Skeletal muscle tissue (tissue), 4 donors: ENCODE results near the gene PRKD2. TPM values are rescaled to one million over a fixed set of nuclear protein-coding genes. Genes with fewer than 3 reads are reported as not detected.

Experiments
- H3K27ac ChIP-seq: one replicate; pipeline ENCODE4 v1.7.0; 2013; ENCODE audit warnings: mild to moderate bottlenecking, low read depth, low read length, inconsistent platforms
- H3K27me3 ChIP-seq, 3 donors: one replicate each; pipeline ENCODE4 v1.7.0; 2013; ENCODE audit warnings: low read length in 3 of 3; ENCODE audit not compliant: control insufficient read depth in 3 of 3, insufficient read depth in 3 of 3
- H3K36me3 ChIP-seq, 3 donors: one replicate each; pipeline ENCODE4 v1.7.0; 2013; ENCODE audit warnings: low read length in 3 of 3; ENCODE audit not compliant: control insufficient read depth in 3 of 3, insufficient read depth in 3 of 3
- H3K4me1 ChIP-seq, 3 donors: one replicate each; pipeline ENCODE4 v1.7.0; 2013; ENCODE audit warnings: low read length in 3 of 3, mild to moderate bottlenecking in 3 of 3; ENCODE audit not compliant: control insufficient read depth in 3 of 3, insufficient read depth in 3 of 3
- H3K4me3 ChIP-seq, 3 donors: one replicate each; pipeline ENCODE4 v1.7.0; 2013; ENCODE audit warnings: low read length in 3 of 3
- H3K9ac ChIP-seq, 3 donors: one replicate each; pipeline ENCODE4 v1.7.0; 2013; ENCODE audit warnings: low read length in 3 of 3, mild to moderate bottlenecking in 3 of 3, moderate library complexity in 2 of 3, low read depth in 1 of 3
- H3K9me3 ChIP-seq, 3 donors: one replicate each; pipeline ENCODE4 v1.7.0; 2013; ENCODE audit warnings: low read length in 3 of 3; ENCODE audit not compliant: control insufficient read depth in 3 of 3
- total RNA-seq: library from RNA; depleted of rRNA; stranded (reverse); fragments of >200 nt; gene quantifications from one replicate; pipeline ENCODE4 v1.2.3, GENCODE V29; 2014
- donor health status: Osteomylitis.

Gene PRKD2
- total RNA-seq, 1 donor from 2014 or later, result 13.6 TPM

- no peak overlapping the region for H3K4me3 ChIP-seq
- H3K9ac ChIP-seq, result no peak overlapping the region
- H3K4me1 ChIP-seq, result peaks cover 19 to 31% (median 21%) of the 10 kb centered on the region in 3 donors
- peaks cover 68 to 72% (median 69%) of the 10 kb centered on the region in 3 donors for H3K36me3 ChIP-seq
- H3K27ac ChIP-seq, result no peak overlapping the region
- no peaks in the 10 kb centered on the region for H3K9me3 ChIP-seq
- no peaks in the 10 kb centered on the region for H3K27me3 ChIP-seq
Measured at GRCh38 chr19:46731584-46731983, 14.7 kb upstream of the PRKD2 start.

GRCh38 chr19:46731007-46731501, 14.1 kb upstream of the PRKD2 start:
- H3K4me1 ChIP-seq, result peaks cover 19 to 33% (median 24%) of the 10 kb centered on the region in 3 donors
- no peak overlapping the region for H3K9ac ChIP-seq
- H3K4me3 ChIP-seq, result no peak overlapping the region
- no peaks in the 10 kb centered on the region for H3K9me3 ChIP-seq
- H3K36me3 ChIP-seq, result peaks cover 71 to 75% (median 73%) of the 10 kb centered on the region in 3 donors
- H3K27me3 ChIP-seq, result no peaks in the 10 kb centered on the region
- no peak overlapping the region for H3K27ac ChIP-seq

GRCh38 chr19:46730595-46730994, 13.7 kb upstream of the PRKD2 start:
- peaks cover 76 to 80% (median 77%) of the 10 kb centered on the region in 3 donors for H3K36me3 ChIP-seq
- no peak overlapping the region for H3K4me3 ChIP-seq
- no peaks in the 10 kb centered on the region for H3K27me3 ChIP-seq
- H3K27ac ChIP-seq, result no peak overlapping the region
- peaks cover 20 to 33% (median 24%) of the 10 kb centered on the region in 3 donors for H3K4me1 ChIP-seq
- no peaks in the 10 kb centered on the region for H3K9me3 ChIP-seq
- H3K9ac ChIP-seq, result no peak overlapping the region

- Histone ChIP-seq H3K4me1 (peaks cover 20 to 33% (median 24%) of the 10 kb centered on the region in 3 donors), H3K4me3 (no peak overlapping the region), H3K27ac (no peak overlapping the region), H3K27me3 (no peaks in the 10 kb centered on the region), H3K9ac (no peak overlapping the region), H3K36me3 (peaks cover 80 to 83% (median 81%) of the 10 kb centered on the region in 3 donors), H3K9me3 (no peaks in the 10 kb centered on the region)
Measured at GRCh38 chr19:46730187-46730586, 13.3 kb upstream of the PRKD2 start.

GRCh38 chr19:46729696-46730095, 12.8 kb upstream of the PRKD2 start:
- Histone ChIP-seq H3K4me3 (no peak overlapping the region), H3K27ac (no peak overlapping the region), H3K9ac (no peak overlapping the region), H3K27me3 (no peaks in the 10 kb centered on the region), H3K9me3 (no peaks in the 10 kb centered on the region), H3K36me3 (peaks cover 85 to 87% (median 85%) of the 10 kb centered on the region in 3 donors), H3K4me1 (peaks cover 20 to 33% (median 24%) of the 10 kb centered on the region in 3 donors)

GRCh38 chr19:46728693-46729339, 11.9 kb upstream of the PRKD2 start:
- Histone ChIP-seq H3K36me3 (peaks cover 86 to 87% (median 87%) of the 10 kb centered on the region in 3 donors), H3K27ac (peak overlapping the region; percentile 51), H3K9me3 (no peaks in the 10 kb centered on the region), H3K9ac (peak overlapping the region in 1 of 3 donors; percentile 25), H3K4me3 (no peak overlapping the region), H3K4me1 (peaks cover 20 to 33% (median 24%) of the 10 kb centered on the region in 3 donors), H3K27me3 (no peaks in the 10 kb centered on the region)

- Histone ChIP-seq H3K27ac (peak overlapping the region; percentile 51), H3K36me3 (peaks cover 85 to 88% (median 88%) of the 10 kb centered on the region in 3 donors), H3K9ac (no peak overlapping the region), H3K4me3 (no peak overlapping the region), H3K27me3 (no peaks in the 10 kb centered on the region), H3K4me1 (peaks cover 20 to 34% (median 24%) of the 10 kb centered on the region in 3 donors), H3K9me3 (no peaks in the 10 kb centered on the region)
Measured at GRCh38 chr19:46728208-46728607, 11.3 kb upstream of the PRKD2 start.

- H3K27me3 ChIP-seq, result no peaks in the 10 kb centered on the region
- H3K9me3 ChIP-seq, result no peaks in the 10 kb centered on the region
- H3K27ac ChIP-seq, result no peak overlapping the region
- peaks cover 18 to 38% (median 24%) of the 10 kb centered on the region in 3 donors for H3K4me1 ChIP-seq
- peaks cover 84 to 88% (median 88%) of the 10 kb centered on the region in 3 donors for H3K36me3 ChIP-seq
- H3K4me3 ChIP-seq, result no peak overlapping the region
- no peak overlapping the region for H3K9ac ChIP-seq
Measured at GRCh38 chr19:46727757-46728156, 10.8 kb upstream of the PRKD2 start.

GRCh38 chr19:46726971-46727501, 10.1 kb upstream of the PRKD2 start:
- no peak overlapping the region for H3K9ac ChIP-seq
- H3K27ac ChIP-seq, result no peak overlapping the region

GRCh38 chr19:46726551-46726950, 9.6 kb upstream of the PRKD2 start:
- no peak overlapping the region for H3K4me3 ChIP-seq
- H3K4me1 ChIP-seq, result peaks cover 14 to 32% (median 24%) of the 10 kb centered on the region in 3 donors
- H3K27ac ChIP-seq, result no peak overlapping the region

More at GRCh38 chr19:46726971-46727501, 10.1 kb upstream of the PRKD2 start:
- Histone ChIP-seq H3K27me3 (no peaks in the 10 kb centered on the region), H3K36me3 (peaks cover 84 to 88% (median 87%) of the 10 kb centered on the region in 3 donors), H3K4me3 (no peak overlapping the region), H3K4me1 (peaks cover 15 to 34% (median 24%) of the 10 kb centered on the region in 3 donors), H3K9me3 (no peaks in the 10 kb centered on the region)

More at GRCh38 chr19:46726551-46726950, 9.6 kb upstream of the PRKD2 start:
- H3K36me3 ChIP-seq, result peaks cover 86 to 88% (median 87%) of the 10 kb centered on the region in 3 donors
- no peak overlapping the region for H3K9ac ChIP-seq
- no peaks in the 10 kb centered on the region for H3K27me3 ChIP-seq
- H3K9me3 ChIP-seq, result no peaks in the 10 kb centered on the region
